Adrenal gland (tissue), 12 donors: ENCODE data around the gene CBFA2T3. TPM values are rescaled to one million over a fixed set of nuclear protein-coding genes. Genes with fewer than 3 reads are reported as not detected.

Experiments used
- DNase-seq, 7 donors: peaks; one replicate each; pipeline ENCODE4 v3.0.0-alpha.2; 2019 to 2020
- H3K27ac ChIP-seq, 5 donors: fragments of 200-600 bp; sonication (generic) in 4 of 5; 1 replicate in 3 of 5; 2 replicates in 2 of 5; pipeline versions ENCODE4 v1.5.1 to v1.8.0; 2016 to 2020; ENCODE audit warnings: mild to moderate bottlenecking in 1 of 5
- H3K27me3 ChIP-seq: fragments of 200-600 bp; 2 replicates; pipeline ENCODE4 v1.8.0; 2021
- H3K36me3 ChIP-seq, 2 donors: fragments of 200-600 bp; replicated peaks in 1 of 2; 1 replicate in 1 of 2; 2 replicates in 1 of 2; pipeline versions ENCODE4 v1.5.1 to v1.8.0; 2018 to 2022
- H3K4me1 ChIP-seq, 2 donors: fragments of 200-600 bp; replicated peaks in 1 of 2; 1 replicate in 1 of 2; 2 replicates in 1 of 2; pipeline versions ENCODE4 v1.5.1 to v1.8.0; 2018 to 2021
- H3K4me3 ChIP-seq, 4 donors: fragments of 200-600 bp; sonication (generic) in 3 of 4; one replicate each; pipeline ENCODE4 v1.5.1; 2016 to 2018
- H3K9me3 ChIP-seq, 3 donors: fragments of 200-600 bp; sonication (generic) in 1 of 3; replicated peaks in 1 of 3; 1 replicate in 2 of 3; 2 replicates in 1 of 3; pipeline versions ENCODE4 v1.5.1 to v1.8.0; 2016 to 2021
- CTCF ChIP-seq, 6 experiments: fragments of 450-650 bp in 4 of 6; fragments of 200-600 bp in 2 of 6; sonication (generic) in 1 of 6; IDR thresholded peaks; 1 replicate in 5 of 6; 2 replicates in 1 of 6; pipeline versions ENCODE4 v1.5.1 to v1.8.0; 2016 to 2021; ENCODE audit warnings: antibody characterized with exemption in 6 of 6, mild to moderate bottlenecking in 2 of 6, moderate library complexity in 1 of 6
- POLR2A ChIP-seq, 2 donors: fragments of 450-650 bp; IDR thresholded peaks; one replicate each; pipeline ENCODE4 v1.6.1; 2017; ENCODE audit warnings: antibody characterized with exemption in 2 of 2, mild to moderate bottlenecking in 2 of 2, moderate library complexity in 1 of 2
- WGBS, 4 donors: extraction: QIAGEN DNeasy Blood & Tissue Kit in 2 of 4; methylation state at CpG; one replicate each; pipeline versions ENCODE4 v1.1.5 to v1.1.7; 2013 to 2017; 5-methylcytosine and 5-hydroxymethylcytosine counted together
- intact Hi-C, 2 donors: fragments of 100-400 bp; cut with DNase I; formaldehyde crosslinking; loops; one replicate each; pipeline versions ENCODE4 v1.14.1 to v1.15.0; 2022 to 2023
- polyA plus RNA-seq, 3 donors: library from polyadenylated mRNA; stranded (reverse); fragments of 200-250 nt in 2 of 3; fragments of 350-450 nt in 1 of 3; fragmentation: Illumina TruSeq in 1 of 3; extraction: RNeasy Lipid Tissue Mini Kit (QIAGEN cat#74804) in 1 of 3; gene quantifications; one replicate each; pipeline ENCODE4 v1.2.3, GENCODE V29; 2013 to 2014
- total RNA-seq, 9 donors: library from RNA; depleted of rRNA in 4 of 9; stranded (reverse); fragments of >200 nt in 4 of 9; fragments of 120-200 nt in 1 of 9; fragmentation: NEBNext Ultra II Directional in 1 of 9; extraction: Animal tissue kit (Norgen Biotek cat#: 25700) in 1 of 9; gene quantifications; one replicate each; pipeline versions ENCODE4 v1.1.0 to v1.2.4, GENCODE V29; 2013 to 2023
- donor health status: healthy with polysubstance abuse.
- donor health status: Bipolar disorder and iron deficiency.
- donor health status: DM: yes; HTN: yes; CAD: no.
- donor health status: DM: no; HTN: no; CAD: no.
- donor health status: DM: no; HTN: no; CAD: no.
- donor health status: DM: yes; HTN: yes; CAD: no.

Gene CBFA2T3
- total and polyA plus RNA-seq, 12 donors, result 0.30 to 16.9 (median 2.2) TPM

- H3K27me3 ChIP-seq, result no peaks in the 10 kb centered on the region
- H3K4me1 ChIP-seq, result peaks cover 5 to 23% of the 10 kb centered on the region in 2 donors
- 68 to 78% (median 71%) methylated on average over 14 to 20 of the region's 20 CpGs for WGBS, 4 donors
- intact Hi-C loops, result no loop called here
- no peak overlapping the region for H3K27ac ChIP-seq
- H3K36me3 ChIP-seq, result no peaks in the 10 kb centered on the region
- no peak for DNase-seq
- TF ChIP-seq CTCF (IDR thresholded peaks at IDR 0.05), result no peak
- no peak for TF ChIP-seq POLR2A (IDR thresholded peaks at IDR 0.05)
- H3K4me3 ChIP-seq, result no peak overlapping the region
- H3K9me3 ChIP-seq, result no peaks in the 10 kb centered on the region
Observed at GRCh38 chr16:88931373-88931900, 45.6 kb downstream of the CBFA2T3 start.

GRCh38 chr16:88930716-88931115, 46.3 kb downstream of the CBFA2T3 start:
- H3K36me3 ChIP-seq, result no peaks in the 10 kb centered on the region
- no peaks in the 10 kb centered on the region for H3K9me3 ChIP-seq
- no peak overlapping the region for H3K4me3 ChIP-seq
- H3K27ac ChIP-seq, result no peak overlapping the region
- intact Hi-C loops, result no loop called here
- 58 to 75% (median 65%) methylated on average over 10 to 12 of the region's 12 CpGs for WGBS, 4 donors
- H3K4me1 ChIP-seq, result peaks cover 11 to 18% of the 10 kb centered on the region in 2 donors
- no peak for DNase-seq
- H3K27me3 ChIP-seq, result no peaks in the 10 kb centered on the region
- no peak for TF ChIP-seq POLR2A (IDR thresholded peaks at IDR 0.05)
- TF ChIP-seq CTCF (IDR thresholded peaks at IDR 0.05), result no peak

- Histone ChIP-seq H3K4me3 (no peak overlapping the region), H3K9me3 (no peaks in the 10 kb centered on the region), H3K27me3 (no peaks in the 10 kb centered on the region), H3K4me1 (peaks cover 22 to 29% of the 10 kb centered on the region in 2 donors), H3K36me3 (no peaks in the 10 kb centered on the region), H3K27ac (no peak overlapping the region)
- 31 to 55% (median 43%) methylated on average over 9 to 14 of the region's 14 CpGs for WGBS, 4 donors
- DNase-seq, result peak in 1 of 7 donors; percentile 42
- TF ChIP-seq CTCF (IDR thresholded peaks at IDR 0.05) (no peak), POLR2A (IDR thresholded peaks at IDR 0.05) (no peak)
- intact Hi-C loops, result no loop called here
Observed at GRCh38 chr16:88929091-88929445, 47.9 kb downstream of the CBFA2T3 start.

- no peaks in the 10 kb centered on the region for H3K36me3 ChIP-seq
- no peaks in the 10 kb centered on the region for H3K9me3 ChIP-seq
- no peak overlapping the region for H3K27ac ChIP-seq
- TF ChIP-seq CTCF (IDR thresholded peaks at IDR 0.05) (no peak), POLR2A (IDR thresholded peaks at IDR 0.05) (no peak)
- no peaks in the 10 kb centered on the region for H3K27me3 ChIP-seq
- WGBS, 4 donors, result 62 to 73% (median 69%) methylated on average over 17 to 31 of the region's 31 CpGs
- peaks cover 27 to 34% of the 10 kb centered on the region in 2 donors for H3K4me1 ChIP-seq
- DNase-seq, result no peak
- no peak overlapping the region for H3K4me3 ChIP-seq
- intact Hi-C loops, result no loop called here
Observed at GRCh38 chr16:88928405-88929090, 48.5 kb downstream of the CBFA2T3 start.
